Gastrocnemius medialis (tissue), 4 donors: ENCODE measurements around the gene SEMA4A. TPM values are rescaled to one million over a fixed set of nuclear protein-coding genes. Genes with fewer than 3 reads are reported as not detected.

Experiments
- ATAC-seq, 2 donors: fragments of 150-250 bp; one replicate each; pipeline ENCODE4 v1.9.1; 2016
- DNase-seq, 2 donors: peaks; one replicate each; pipeline ENCODE4 v3.0.0-alpha.2; 2019
- H3K27ac ChIP-seq, 4 donors: fragments of 200-600 bp; sonication (generic); 1 replicate in 1 of 4; 2 replicates in 3 of 4; pipeline ENCODE4 v1.5.1; 2016 to 2018; ENCODE audit warnings: mild to moderate bottlenecking in 2 of 4, moderate library complexity in 1 of 4
- H3K27me3 ChIP-seq, 3 donors: fragments of 200-600 bp; sonication (generic) in 2 of 3; 1 replicate in 1 of 3; 2 replicates in 2 of 3; pipeline versions ENCODE4 v1.5.1 to v1.6.0; 2016 to 2019; ENCODE audit warnings: mild to moderate bottlenecking in 1 of 3, moderate library complexity in 1 of 3
- H3K36me3 ChIP-seq, 2 donors: fragments of 200-600 bp; sonication (generic) in 1 of 2; one replicate each; pipeline ENCODE4 v1.5.1; 2017 to 2018
- H3K4me1 ChIP-seq, 2 donors: fragments of 200-600 bp; sonication (generic) in 1 of 2; one replicate each; pipeline ENCODE4 v1.5.1; 2016 to 2017; ENCODE audit warnings: mild to moderate bottlenecking in 2 of 2
- H3K4me3 ChIP-seq, 4 donors: fragments of 200-600 bp; sonication (generic) in 3 of 4; 1 replicate in 1 of 4; 2 replicates in 3 of 4; pipeline ENCODE4 v1.5.1; 2016 to 2019; ENCODE audit warnings: mild to moderate bottlenecking in 2 of 4
- H3K9me3 ChIP-seq, 3 donors: fragments of 200-600 bp; sonication (generic) in 2 of 3; 1 replicate in 1 of 3; 2 replicates in 2 of 3; pipeline ENCODE4 v1.5.1; 2016 to 2019
- POLR2A ChIP-seq, 2 donors: fragments of 450-650 bp; IDR thresholded peaks; one replicate each; pipeline ENCODE4 v1.6.1; 2017; ENCODE audit warnings: antibody characterized with exemption in 2 of 2, mild to moderate bottlenecking in 2 of 2, moderate library complexity in 2 of 2
- in situ Hi-C, 4 donors: fragments of 200-750 bp; cut with MboI; loops; one replicate each; pipeline versions ENCODE4 v1.15.0 to v1.8.0; 2017; ENCODE audit warnings: low sequenced_read_pairs in 4 of 4
- intact Hi-C: fragments of 100-400 bp; cut with DNase I; formaldehyde crosslinking; loops from one replicate; pipeline ENCODE4 v1.15.1; 2023; ENCODE audit warnings: low total_unique reads
- total RNA-seq, 4 donors: library from RNA; depleted of rRNA; stranded (reverse); fragments of >200 nt; gene quantifications; one replicate each; pipeline versions ENCODE4 v1.1.0 to v1.2.3, GENCODE V29; 2016
- TF ChIP-seq, protein P1 (sequence below), 5 experiments: fragments of 450-650 bp in 3 of 5; fragments of 200-600 bp in 2 of 5; sonication (generic) in 2 of 5; IDR thresholded peaks in 4 of 5; conservative IDR thresholded peaks in 1 of 5; 1 replicate in 4 of 5; 2 replicates in 1 of 5; pipeline ENCODE4 v1.5.1; 2016 to 2019; ENCODE audit warnings: antibody characterized with exemption in 5 of 5, mild to moderate bottlenecking in 3 of 5, moderate library complexity in 3 of 5

Gene SEMA4A
- total RNA-seq, 4 donors from 2014 or later, result 0.29 to 2.4 (median 1.2) TPM

DNA sequence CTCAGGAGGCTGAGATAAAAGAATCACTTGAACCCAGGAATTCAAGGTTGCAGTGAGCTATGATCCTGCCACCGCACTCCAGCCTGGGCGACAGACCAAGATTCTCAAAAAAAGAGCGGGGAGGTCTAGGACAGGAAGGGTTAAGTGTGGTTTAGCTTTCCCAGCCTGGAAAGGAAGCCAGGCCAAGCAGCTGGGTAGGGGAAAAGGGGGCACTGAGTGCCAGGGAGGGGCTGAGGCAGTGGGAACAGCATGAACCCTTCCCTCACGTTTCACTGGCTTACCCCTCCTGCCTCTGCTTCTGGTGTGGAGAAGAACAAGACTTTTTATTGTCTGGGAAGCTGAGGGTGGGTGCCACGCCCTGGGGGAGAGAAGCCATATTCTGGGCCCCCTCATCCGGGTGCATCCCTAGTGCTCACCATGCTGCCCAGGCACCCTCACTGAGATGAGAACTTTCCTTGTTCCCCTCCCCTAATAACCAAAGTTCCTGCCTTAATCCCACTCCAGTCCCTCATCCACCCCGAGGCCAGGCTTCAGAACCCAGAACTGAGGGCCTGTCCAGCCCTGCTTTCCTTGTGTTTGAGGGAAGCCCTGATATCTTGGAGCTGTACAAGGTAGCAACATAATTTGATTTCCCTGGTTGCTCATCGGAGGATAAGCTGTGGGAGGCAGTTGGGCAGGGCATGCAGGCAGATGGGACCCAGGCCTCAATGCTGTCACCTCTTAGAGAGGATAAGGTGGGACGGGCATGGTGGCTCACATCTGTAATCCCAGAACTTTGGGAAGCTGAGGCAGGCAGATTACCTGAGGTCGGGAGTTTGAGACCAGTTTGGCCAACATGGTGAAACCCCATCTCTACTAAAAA is 40.9 kb upstream of the SEMA4A start:
- no peak overlapping the region for H3K4me3 ChIP-seq
- DNase-seq, result no peak
- H3K27me3 ChIP-seq, result no peaks in the 10 kb centered on the region
- H3K4me1 ChIP-seq, result peaks cover 55 to 59% of the 10 kb centered on the region in 2 donors
- no peaks in the 10 kb centered on the region for H3K36me3 ChIP-seq
- H3K27ac ChIP-seq, result peak overlapping the region; percentile 98 to 99 (median 98)
- H3K9me3 ChIP-seq, result no peaks in the 10 kb centered on the region
- no peak for ATAC-seq
- in situ Hi-C loops, result loop anchor here in 1 of 4 donors (25.0 kb wide), 1 partner anchor 375 kb away; no protein-coding TSS in a partner anchor
- intact Hi-C loops, result no loop called here
- TF ChIP-seq POLR2A (IDR thresholded peaks at IDR 0.05), result no peak
- TF ChIP-seq, protein P1, sequence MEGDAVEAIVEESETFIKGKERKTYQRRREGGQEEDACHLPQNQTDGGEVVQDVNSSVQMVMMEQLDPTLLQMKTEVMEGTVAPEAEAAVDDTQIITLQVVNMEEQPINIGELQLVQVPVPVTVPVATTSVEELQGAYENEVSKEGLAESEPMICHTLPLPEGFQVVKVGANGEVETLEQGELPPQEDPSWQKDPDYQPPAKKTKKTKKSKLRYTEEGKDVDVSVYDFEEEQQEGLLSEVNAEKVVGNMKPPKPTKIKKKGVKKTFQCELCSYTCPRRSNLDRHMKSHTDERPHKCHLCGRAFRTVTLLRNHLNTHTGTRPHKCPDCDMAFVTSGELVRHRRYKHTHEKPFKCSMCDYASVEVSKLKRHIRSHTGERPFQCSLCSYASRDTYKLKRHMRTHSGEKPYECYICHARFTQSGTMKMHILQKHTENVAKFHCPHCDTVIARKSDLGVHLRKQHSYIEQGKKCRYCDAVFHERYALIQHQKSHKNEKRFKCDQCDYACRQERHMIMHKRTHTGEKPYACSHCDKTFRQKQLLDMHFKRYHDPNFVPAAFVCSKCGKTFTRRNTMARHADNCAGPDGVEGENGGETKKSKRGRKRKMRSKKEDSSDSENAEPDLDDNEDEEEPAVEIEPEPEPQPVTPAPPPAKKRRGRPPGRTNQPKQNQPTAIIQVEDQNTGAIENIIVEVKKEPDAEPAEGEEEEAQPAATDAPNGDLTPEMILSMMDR (IDR thresholded peaks at IDR 0.05 in 4 of 5, conservative IDR thresholded peaks at IDR 0.05 in 1 of 5), result no peak

GRCh38 chr1:156113282-156113950 is 40.0 kb upstream of the SEMA4A start:
- no peak for ATAC-seq
- in situ Hi-C loops (loop anchor here in 1 of 4 donors (25.0 kb wide), 1 partner anchor 374 kb away; no protein-coding TSS in a partner anchor), intact Hi-C loops (no loop called here)
- H3K4me3 ChIP-seq, result peak overlapping the region in 1 of 4 donors; percentile 100
- H3K27me3 ChIP-seq, result no peaks in the 10 kb centered on the region
- peak in 1 of 2 donors; percentile 42 for DNase-seq
- H3K4me1 ChIP-seq, result peaks cover 57 to 59% of the 10 kb centered on the region in 2 donors
- peak overlapping the region; percentile 98 to 99 (median 98) for H3K27ac ChIP-seq
- TF ChIP-seq, protein P1 (IDR thresholded peaks at IDR 0.05 in 4 of 5, conservative IDR thresholded peaks at IDR 0.05 in 1 of 5), result no peak
- TF ChIP-seq POLR2A (IDR thresholded peaks at IDR 0.05), result no peak
- H3K9me3 ChIP-seq, result no peaks in the 10 kb centered on the region
- H3K36me3 ChIP-seq, result no peaks in the 10 kb centered on the region

DNA sequence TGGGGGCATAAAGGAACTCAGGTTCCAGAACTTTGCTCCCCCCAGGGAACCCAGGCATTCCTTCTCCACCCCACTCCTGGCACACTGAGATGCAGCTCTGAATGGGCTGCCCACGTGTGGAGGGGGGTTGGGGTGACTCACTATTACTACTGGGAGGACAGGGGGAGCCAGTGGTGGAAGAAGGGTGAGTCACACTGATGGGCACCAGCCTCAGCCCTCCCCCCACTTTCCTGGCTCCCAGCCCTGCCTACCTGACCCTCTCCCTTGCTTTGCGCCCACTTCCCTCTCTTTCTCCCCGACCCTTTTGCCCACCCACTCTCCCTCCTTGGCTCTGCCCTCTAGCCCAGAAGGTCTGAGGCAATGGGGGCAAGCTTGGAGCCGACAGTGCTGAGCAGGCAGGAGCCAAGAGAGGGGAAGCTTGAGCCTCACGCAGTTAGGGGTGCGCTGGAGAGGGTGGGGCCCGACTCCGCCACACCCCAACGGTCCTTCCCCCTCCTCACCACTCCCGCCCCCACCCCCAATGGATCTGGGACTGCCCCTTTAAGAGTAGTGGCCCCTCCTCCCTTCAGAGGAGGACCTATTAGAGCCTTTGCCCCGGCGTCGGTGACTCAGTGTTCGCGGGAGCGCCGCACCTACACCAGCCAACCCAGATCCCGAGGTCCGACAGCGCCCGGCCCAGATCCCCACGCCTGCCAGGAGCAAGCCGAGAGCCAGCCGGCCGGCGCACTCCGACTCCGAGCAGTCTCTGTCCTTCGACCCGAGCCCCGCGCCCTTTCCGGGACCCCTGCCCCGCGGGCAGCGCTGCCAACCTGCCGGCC is 39.1 kb upstream of the SEMA4A start, which contains the start of gene LMNA:
LMNA (plus strand) TSS at position 611 of the 818 bp plus-strand sequence. CDS start 208 bp downstream, outside the sequence.
- no peaks in the 10 kb centered on the region for H3K36me3 ChIP-seq
- intact Hi-C loops, result no loop called here
- in situ Hi-C loops, result loop anchor here in 1 of 4 donors (25.0 kb wide), 1 partner anchor 373 kb away; no protein-coding TSS in a partner anchor
- H3K9me3 ChIP-seq, result no peaks in the 10 kb centered on the region
- H3K27ac ChIP-seq, result peak within 1 kb of the TSS; percentile 98 to 99 (median 98)
- peak within 1 kb of the TSS; percentile 94 to 100 (median 96) for H3K4me3 ChIP-seq
- peaks cover 57 to 59% of the 10 kb centered on the region in 2 donors for H3K4me1 ChIP-seq
- no peaks in the 10 kb centered on the region for H3K27me3 ChIP-seq
- peak; percentile 92 to 95 for DNase-seq
- peak; percentile 98 for TF ChIP-seq POLR2A (IDR thresholded peaks at IDR 0.05)
- TF ChIP-seq, protein P1 (IDR thresholded peaks at IDR 0.05 in 4 of 5, conservative IDR thresholded peaks at IDR 0.05 in 1 of 5), result no peak
- peak; percentile 71 to 78 for ATAC-seq

GRCh38 chr1:156114919-156115513 is 38.4 kb upstream of the SEMA4A start:
- Histone ChIP-seq H3K9me3 (no peaks in the 10 kb centered on the region), H3K27ac (peak overlapping the region; percentile 98 to 99 (median 98)), H3K36me3 (no peaks in the 10 kb centered on the region), H3K4me3 (peak overlapping the region; percentile 94 to 100 (median 96)), H3K27me3 (no peaks in the 10 kb centered on the region), H3K4me1 (peaks cover 62% of the 10 kb centered on the region in 2 donors)
- intact Hi-C loops (loop anchor here (1.0 kb wide), 1 partner anchor 9 kb away; no protein-coding TSS in a partner anchor), in situ Hi-C loops (loop anchor here in 1 of 4 donors (25.0 kb wide), 1 partner anchor 372 kb away; no protein-coding TSS in a partner anchor)
- DNase-seq (peak in 1 of 2 donors; percentile 49), ATAC-seq (peak; percentile 15 to 41)
- TF ChIP-seq, protein P1 (IDR thresholded peaks at IDR 0.05 in 4 of 5, conservative IDR thresholded peaks at IDR 0.05 in 1 of 5), result no peak
- TF ChIP-seq POLR2A (IDR thresholded peaks at IDR 0.05), result peak in 1 of 2 donors; percentile 6
